H9 (cell line): Measurements from ENCODE around the gene FAM53B. TPM values are rescaled to one million over a fixed set of nuclear protein-coding genes. Genes with fewer than 3 reads are reported as not detected.

ENCODE experiments used
- DNase-seq: peaks from one replicate; pipeline ENCODE4 v3.0.0-alpha.2; 2017
- H2AFZ ChIP-seq: one replicate; pipeline ENCODE4 v1.6.1; 2013; ENCODE audit warnings: mild to moderate bottlenecking, low read length, control low read depth, moderate library complexity
- H2AK5ac ChIP-seq: 2 replicates; pipeline ENCODE4 v1.6.1; 2013; ENCODE audit warnings: low read length, control low read depth, mixed read lengths; ENCODE audit not compliant: insufficient read length
- H2BK120ac ChIP-seq: one replicate; pipeline ENCODE4 v1.6.1; 2013; ENCODE audit warnings: low read depth, mild to moderate bottlenecking, low read length, control low read depth, inconsistent platforms; ENCODE audit not compliant: poor library complexity, severe bottlenecking
- H2BK12ac ChIP-seq: 2 replicates; pipeline ENCODE4 v1.6.1; 2013; ENCODE audit warnings: low read length, control low read depth, mixed read lengths, low read depth; ENCODE audit not compliant: insufficient read length
- H2BK15ac ChIP-seq: 2 replicates; pipeline ENCODE4 v1.6.1; 2013; ENCODE audit warnings: low read depth, low read length, control low read depth
- H2BK20ac ChIP-seq: one replicate; pipeline ENCODE4 v1.6.1; 2013; ENCODE audit warnings: low read depth, mild to moderate bottlenecking, low read length, control low read depth, inconsistent platforms; ENCODE audit not compliant: poor library complexity, severe bottlenecking
- H2BK5ac ChIP-seq: 2 replicates; pipeline ENCODE4 v1.6.1; 2013; ENCODE audit warnings: low read length, control low read depth, mixed read lengths; ENCODE audit not compliant: insufficient read length
- H3K14ac ChIP-seq: 2 replicates; pipeline ENCODE4 v1.6.1; 2013; ENCODE audit warnings: low read length, control low read depth; ENCODE audit not compliant: insufficient read depth
- H3K18ac ChIP-seq: 2 replicates; pipeline ENCODE4 v1.6.1; 2013; ENCODE audit warnings: low read depth, mild to moderate bottlenecking, mixed read lengths, low read length, control low read depth; ENCODE audit not compliant: insufficient read length
- H3K23ac ChIP-seq: 2 replicates; pipeline ENCODE4 v1.6.1; 2013; ENCODE audit warnings: low read length, control low read depth, mixed read lengths, low read depth; ENCODE audit not compliant: insufficient read length
- H3K23me2 ChIP-seq: 2 replicates; pipeline ENCODE4 v1.6.1; 2013; ENCODE audit warnings: low read depth, mild to moderate bottlenecking, mixed read lengths, low read length, control low read depth; ENCODE audit not compliant: insufficient read length, poor library complexity, severe bottlenecking
- H3K27ac ChIP-seq: 2 replicates; pipeline ENCODE4 v1.5.1; 2013; ENCODE audit warnings: low read length, control low read depth, mixed read lengths, low read depth; ENCODE audit not compliant: insufficient read length
- H3K27me3 ChIP-seq: 2 replicates; pipeline ENCODE4 v1.6.1; 2013; ENCODE audit warnings: low read length, control low read depth, inconsistent platforms; ENCODE audit not compliant: insufficient read depth
- H3K4ac ChIP-seq: 2 replicates; pipeline ENCODE4 v1.6.1; 2013; ENCODE audit warnings: low read depth, mild to moderate bottlenecking, control low read depth, inconsistent platforms, low read length, moderate library complexity
- H3K4me1 ChIP-seq: 2 replicates; pipeline ENCODE4 v1.6.1; 2013; ENCODE audit warnings: low read length, control low read depth, inconsistent platforms; ENCODE audit not compliant: insufficient read depth
- H3K4me2 ChIP-seq: 2 replicates; pipeline ENCODE4 v1.6.1; 2013; ENCODE audit warnings: low read length, control low read depth, mixed read lengths; ENCODE audit not compliant: insufficient read length, insufficient read depth
- H3K56ac ChIP-seq: 2 replicates; pipeline ENCODE4 v1.6.1; 2013; ENCODE audit warnings: low read depth, mild to moderate bottlenecking, mixed read lengths, low read length, control low read depth; ENCODE audit not compliant: insufficient read length
- H3K79me1 ChIP-seq: 2 replicates; pipeline ENCODE4 v1.6.1; 2013; ENCODE audit warnings: low read depth, mild to moderate bottlenecking, moderate library complexity, low read length, control low read depth, inconsistent platforms; ENCODE audit not compliant: insufficient read depth, poor library complexity, severe bottlenecking
- H3K79me2 ChIP-seq: 2 replicates; pipeline ENCODE4 v1.6.1; 2013; ENCODE audit warnings: low read length, control low read depth, inconsistent platforms; ENCODE audit not compliant: insufficient read depth
- H3K9ac ChIP-seq: 2 replicates; pipeline ENCODE4 v1.6.1; 2013; ENCODE audit warnings: low read length, control low read depth, mixed read lengths; ENCODE audit not compliant: insufficient read length; ENCODE audit errors: extremely low read depth
- H3K9me3 ChIP-seq: one replicate; pipeline ENCODE4 v1.6.1; 2013; ENCODE audit warnings: low read depth, low read length, inconsistent platforms; ENCODE audit not compliant: control insufficient read depth
- H3T11ph ChIP-seq: one replicate; pipeline ENCODE4 v1.6.1; 2013; ENCODE audit warnings: mild to moderate bottlenecking, low read length, control low read depth, inconsistent platforms
- H4K20me1 ChIP-seq: one replicate; pipeline ENCODE4 v1.6.1; 2013; ENCODE audit not compliant: control insufficient read depth, insufficient read length, insufficient read depth
- H4K5ac ChIP-seq: 2 replicates; pipeline ENCODE4 v1.6.1; 2013; ENCODE audit warnings: low read depth, mild to moderate bottlenecking, mixed read lengths, low read length, control low read depth; ENCODE audit not compliant: insufficient read length
- H4K8ac ChIP-seq: replicated peaks from 2 replicates; pipeline ENCODE4 v1.6.1; 2013; ENCODE audit warnings: low read length, control low read depth, mixed read lengths, low read depth; ENCODE audit not compliant: insufficient read length
- H4K91ac ChIP-seq: 2 replicates; pipeline ENCODE4 v1.6.1; 2013; ENCODE audit warnings: low read depth, mild to moderate bottlenecking, moderate library complexity, mixed read lengths, low read length, control low read depth; ENCODE audit not compliant: insufficient read length
- H3K27ac Mint-ChIP-seq, 3 experiments: 2 replicates in 2 of 3; 3 replicates in 1 of 3; pipeline ENCODE4 v1.8.0; 2020 to 2021; ENCODE audit warnings: mixed read lengths in 3 of 3, mild to moderate bottlenecking in 1 of 3, moderate library complexity in 1 of 3
- H3K27me3 Mint-ChIP-seq: 2 replicates; pipeline ENCODE4 v1.8.0; 2021; ENCODE audit warnings: low read depth, mild to moderate bottlenecking, moderate library complexity, mixed read lengths
- H3K36me3 Mint-ChIP-seq, 3 experiments: 2 replicates in 2 of 3; 3 replicates in 1 of 3; pipeline ENCODE4 v1.8.0; 2020 to 2021; ENCODE audit warnings: low read depth in 3 of 3, mixed read lengths in 3 of 3; ENCODE audit not compliant: insufficient read depth in 1 of 3
- H3K4me1 Mint-ChIP-seq, 2 experiments: 2 replicates each; pipeline ENCODE4 v1.8.0; 2020; ENCODE audit warnings: mixed read lengths in 2 of 2
- H3K4me3 Mint-ChIP-seq, 2 experiments: 2 replicates in 1 of 2; 3 replicates in 1 of 2; pipeline ENCODE4 v1.8.0; 2020 to 2021; ENCODE audit warnings: mild to moderate bottlenecking in 2 of 2, mixed read lengths in 2 of 2, moderate library complexity in 1 of 2
- H3K9me3 Mint-ChIP-seq, 2 experiments: 2 replicates in 1 of 2; 3 replicates in 1 of 2; pipeline ENCODE4 v1.8.0; 2020; ENCODE audit warnings: mild to moderate bottlenecking in 2 of 2, mixed read lengths in 2 of 2, moderate library complexity in 1 of 2
- CTCF ChIP-seq: fragments of 200-600 bp; sonication (generic); conservative IDR thresholded peaks from 3 replicates; pipeline ENCODE4 v1.8.0; 2021; ENCODE audit warnings: antibody characterized with exemption, mild to moderate bottlenecking
- WGBS: extraction: QIAGEN DNeasy Blood & Tissue Kit; methylation state at CpG from one replicate; pipeline ENCODE4 v1.1.7; 2013; ENCODE audit warnings: missing lambda C conversion rate, low lambda C conversion rate, mixed read lengths; ENCODE audit not compliant: insufficient read length; ENCODE audit errors: extremely low coverage; 5-methylcytosine and 5-hydroxymethylcytosine counted together
- total RNA-seq: library from RNA; stranded (reverse); gene quantifications from 2 replicates; pipeline ENCODE4 v1.2.1, GENCODE V29; 2021

FAM53B gene
- total RNA-seq, 1 experiment from 2014 or later = 11.5 TPM

GRCh38 chr10:124734311-124735166 is 9.6 kb downstream of the FAM53B start:
- H2BK15ac ChIP-seq = no peak overlapping the region
- H3K56ac ChIP-seq = no peak overlapping the region
- no peaks in the 10 kb centered on the region for H3K79me1 ChIP-seq
- WGBS = no CpG with 5 or more reads among the region's 16 CpGs
- no peak overlapping the region for H3K4me3 Mint-ChIP-seq
- peaks cover 2% of the 10 kb centered on the region; the same call in 1 of the 2 replicates for H3K4me1 ChIP-seq
- TF ChIP-seq CTCF = no peak
- no peaks in the 10 kb centered on the region; a peak in 1 of 5 replicates for H3K9me3 Mint-ChIP-seq
- H3T11ph ChIP-seq = no peak overlapping the region
- H3K36me3 Mint-ChIP-seq = peaks cover 0 to 5% (median 2%) of the 10 kb centered on the region in 3 experiments; a peak in 6 of 7 replicates
- H3K23ac ChIP-seq = no peak overlapping the region
- peak; percentile 18 for DNase-seq
- no peak overlapping the region for H3K14ac ChIP-seq
- no peak overlapping the region for H3K27ac ChIP-seq
- H3K9me3 ChIP-seq = no peaks in the 10 kb centered on the region
- no peak overlapping the region for H4K8ac ChIP-seq
- no peak overlapping the region for H3K9ac ChIP-seq
- H2BK12ac ChIP-seq = no peak overlapping the region
- no peak overlapping the region for H2BK20ac ChIP-seq
- no peak overlapping the region for H3K4ac ChIP-seq
- no peaks in the 10 kb centered on the region for H3K27me3 ChIP-seq
- H4K20me1 ChIP-seq = peaks cover 2% of the 10 kb centered on the region
- H3K79me2 ChIP-seq = no peaks in the 10 kb centered on the region; the same call in 1 of the 2 replicates
- H3K4me1 Mint-ChIP-seq = peaks cover 30 to 38% of the 10 kb centered on the region in 2 experiments
- H4K91ac ChIP-seq = no peak overlapping the region
- H2BK5ac ChIP-seq = no peak overlapping the region
- H3K18ac ChIP-seq = no peak overlapping the region
- H4K5ac ChIP-seq = no peak overlapping the region
- H2AK5ac ChIP-seq = no peak overlapping the region
- no peak overlapping the region; a peak in 1 of 7 replicates for H3K27ac Mint-ChIP-seq
- no peak overlapping the region for H2AFZ ChIP-seq
- H3K27me3 Mint-ChIP-seq = peaks cover 8% of the 10 kb centered on the region
- H3K23me2 ChIP-seq = no peaks in the 10 kb centered on the region
- H3K4me2 ChIP-seq = no peak overlapping the region
- H2BK120ac ChIP-seq = no peak overlapping the region
